Chondrocyte (in vitro differentiated cells): Measurements from ENCODE around the gene MT1B. TPM values are rescaled to one million over a fixed set of nuclear protein-coding genes. Genes with fewer than 3 reads are reported as not detected.
A peak's percentile ranks its signal among the peaks of the same experiment; 100 is the strongest.

Experiments used
- DNase-seq: peaks from one replicate; pipeline ENCODE4 v3.0.0; 2021; ENCODE audit warnings: mixed read lengths, low spot score
- H3K27ac Mint-ChIP-seq: one replicate; pipeline ENCODE4 v1.8.0; 2021; ENCODE audit warnings: mild to moderate bottlenecking, moderate library complexity, mixed read lengths; ENCODE audit not compliant: unreplicated experiment
- H3K27me3 Mint-ChIP-seq: 2 replicates; pipeline ENCODE4 v1.8.0; 2021; ENCODE audit warnings: low read depth, mixed read lengths
- H3K36me3 Mint-ChIP-seq: 2 replicates; pipeline ENCODE4 v1.8.0; 2021; ENCODE audit warnings: low read depth, mixed read lengths
- H3K4me1 Mint-ChIP-seq: 2 replicates; pipeline ENCODE4 v1.8.0; 2021; ENCODE audit warnings: low read depth, mild to moderate bottlenecking, mixed read lengths
- H3K4me3 Mint-ChIP-seq: one replicate; pipeline ENCODE4 v1.8.0; 2021; ENCODE audit warnings: mild to moderate bottlenecking, moderate library complexity, mixed read lengths; ENCODE audit not compliant: unreplicated experiment
- H3K9me3 Mint-ChIP-seq: 2 replicates; pipeline ENCODE4 v1.8.0; 2021; ENCODE audit warnings: low read depth, mixed read lengths
- total RNA-seq: library from RNA; stranded (reverse); gene quantifications from 3 replicates; pipeline ENCODE4 v1.2.1, GENCODE V29; 2021
- TF ChIP-seq, protein P1 (sequence below): fragments of 200-600 bp; sonication (generic); IDR thresholded peaks from 2 replicates; pipeline ENCODE4 v1.5.0; 2021; ENCODE audit warnings: antibody characterized with exemption, mild to moderate bottlenecking, moderate library complexity

The MT1B gene
- total RNA-seq, 1 donor from 2014 or later = not detected

DNA sequence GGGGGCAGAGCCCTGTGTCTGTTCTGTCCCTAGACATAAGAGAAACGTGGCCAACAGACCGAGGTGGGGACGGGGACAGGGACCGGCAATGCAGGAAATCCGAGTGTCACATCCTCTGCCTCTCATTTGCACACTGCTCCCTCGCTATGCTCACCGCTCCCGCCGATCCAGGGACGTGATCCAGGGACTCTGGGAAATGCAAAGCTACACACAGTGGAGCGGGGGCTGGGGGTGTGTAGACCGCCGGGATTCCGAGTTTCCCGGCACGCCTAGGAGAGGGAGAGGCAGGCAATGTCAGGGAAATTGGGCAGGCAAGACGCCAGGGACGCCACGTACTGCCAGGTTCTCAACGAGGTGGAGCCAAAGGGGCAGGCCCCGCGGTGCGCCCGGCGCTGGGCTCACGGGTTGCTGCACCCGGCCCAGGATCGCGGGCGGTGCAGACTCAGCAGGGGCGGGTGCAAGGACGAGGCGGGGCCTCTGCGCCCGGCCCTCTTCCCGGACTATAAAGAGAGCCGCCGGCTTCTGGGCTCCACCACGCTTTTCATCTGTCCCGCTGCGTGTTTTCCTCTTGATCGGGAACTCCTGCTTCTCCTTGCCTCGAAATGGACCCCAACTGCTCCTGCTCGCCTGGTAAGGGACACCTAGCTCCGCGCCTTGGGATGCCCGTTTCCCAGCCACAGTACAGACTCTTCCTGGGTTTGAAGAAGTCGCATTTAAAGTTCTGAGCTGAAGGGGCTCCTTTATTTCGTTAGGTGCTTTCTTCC is 30.4 kb downstream of the MT1B start, which contains the start of gene MT1X:
MT1X (plus strand) TSS at position 532 of the 764 bp plus-strand sequence; CDS start at position 603, 71 bp downstream.
- Mint-ChIP-seq H3K9me3 (peaks cover 9% of the 10 kb centered on the region), H3K4me1 (peaks cover 30% of the 10 kb centered on the region), H3K27me3 (no peaks in the 10 kb centered on the region), H3K4me3 (peak within 1 kb of the TSS; percentile 85), H3K36me3 (peaks cover 5% of the 10 kb centered on the region), H3K27ac (peak within 1 kb of the TSS; percentile 76)
- no peak for DNase-seq
- TF ChIP-seq, protein P1, sequence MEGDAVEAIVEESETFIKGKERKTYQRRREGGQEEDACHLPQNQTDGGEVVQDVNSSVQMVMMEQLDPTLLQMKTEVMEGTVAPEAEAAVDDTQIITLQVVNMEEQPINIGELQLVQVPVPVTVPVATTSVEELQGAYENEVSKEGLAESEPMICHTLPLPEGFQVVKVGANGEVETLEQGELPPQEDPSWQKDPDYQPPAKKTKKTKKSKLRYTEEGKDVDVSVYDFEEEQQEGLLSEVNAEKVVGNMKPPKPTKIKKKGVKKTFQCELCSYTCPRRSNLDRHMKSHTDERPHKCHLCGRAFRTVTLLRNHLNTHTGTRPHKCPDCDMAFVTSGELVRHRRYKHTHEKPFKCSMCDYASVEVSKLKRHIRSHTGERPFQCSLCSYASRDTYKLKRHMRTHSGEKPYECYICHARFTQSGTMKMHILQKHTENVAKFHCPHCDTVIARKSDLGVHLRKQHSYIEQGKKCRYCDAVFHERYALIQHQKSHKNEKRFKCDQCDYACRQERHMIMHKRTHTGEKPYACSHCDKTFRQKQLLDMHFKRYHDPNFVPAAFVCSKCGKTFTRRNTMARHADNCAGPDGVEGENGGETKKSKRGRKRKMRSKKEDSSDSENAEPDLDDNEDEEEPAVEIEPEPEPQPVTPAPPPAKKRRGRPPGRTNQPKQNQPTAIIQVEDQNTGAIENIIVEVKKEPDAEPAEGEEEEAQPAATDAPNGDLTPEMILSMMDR = no peak

DNA sequence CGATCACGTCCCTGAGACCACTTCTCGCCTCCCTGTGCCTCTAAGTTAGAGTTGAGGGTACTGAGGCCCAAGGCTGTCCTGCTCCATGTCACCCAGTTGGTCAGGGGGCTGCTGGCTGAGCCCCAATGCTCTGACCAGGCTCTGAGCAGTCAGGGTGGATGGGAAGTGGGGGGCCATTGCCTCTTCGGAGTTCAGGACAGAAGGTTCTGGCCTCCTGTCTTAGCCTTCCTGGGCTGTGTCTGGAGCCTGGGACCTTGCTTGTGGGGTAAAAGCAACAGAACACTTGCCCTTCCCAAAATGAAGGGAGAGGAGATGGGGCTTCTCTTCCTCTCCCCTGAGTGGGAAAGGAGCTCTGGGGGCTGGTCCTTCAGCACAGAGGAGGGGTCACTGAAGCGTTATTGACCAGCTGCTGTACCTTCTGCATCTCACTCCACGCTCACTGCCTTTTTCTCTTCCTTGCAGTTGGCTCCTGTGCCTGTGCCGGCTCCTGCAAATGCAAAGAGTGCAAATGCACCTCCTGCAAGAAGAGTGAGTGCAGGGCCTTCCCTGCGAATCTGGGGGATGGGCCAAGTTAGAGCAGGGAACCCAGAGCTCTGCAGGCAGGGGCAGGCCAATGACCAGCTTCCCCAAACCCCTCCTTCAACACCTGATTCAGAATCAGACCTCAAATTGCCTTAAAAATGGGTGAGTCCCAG is 31.2 kb downstream of the MT1B start:
- Mint-ChIP-seq H3K27me3 (no peaks in the 10 kb centered on the region), H3K4me3 (peak overlapping the region; percentile 85), H3K4me1 (peaks cover 30% of the 10 kb centered on the region), H3K36me3 (peaks cover 7% of the 10 kb centered on the region), H3K27ac (no peak overlapping the region), H3K9me3 (peaks cover 11% of the 10 kb centered on the region)
- TF ChIP-seq, protein P1 = no peak
- no peak for DNase-seq

DNA sequence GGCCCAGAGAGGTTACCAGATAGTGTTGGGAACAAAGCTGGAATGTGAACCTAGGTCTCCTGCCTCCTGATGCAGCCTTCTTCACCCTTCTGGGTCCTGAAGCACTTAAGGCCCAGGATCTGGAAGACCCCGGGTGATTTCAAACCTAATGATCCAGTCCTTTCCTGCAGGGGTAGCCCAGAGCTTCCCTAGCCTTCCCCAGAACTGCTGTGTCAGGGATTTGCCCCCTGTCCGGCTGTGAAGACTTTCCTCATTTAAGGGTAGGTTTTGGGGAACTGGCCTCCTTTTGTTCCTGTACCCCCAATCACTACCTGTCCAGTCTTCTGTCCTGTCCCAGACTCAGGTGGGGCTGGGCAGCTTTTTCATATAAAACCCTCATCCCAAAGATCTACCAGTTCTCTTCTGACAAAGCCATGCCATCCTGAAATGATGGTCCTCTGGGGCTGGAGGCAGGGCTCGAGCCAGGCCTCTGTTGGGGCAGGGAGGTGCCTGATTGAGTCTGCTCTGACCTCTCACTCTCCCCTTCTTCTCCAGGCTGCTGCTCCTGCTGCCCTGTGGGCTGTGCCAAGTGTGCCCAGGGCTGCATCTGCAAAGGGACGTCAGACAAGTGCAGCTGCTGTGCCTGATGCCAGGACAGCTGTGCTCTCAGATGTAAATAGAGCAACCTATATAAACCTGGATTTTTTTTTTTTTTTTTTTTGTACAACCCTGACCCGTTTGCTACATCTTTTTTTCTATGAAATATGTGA is 31.9 kb downstream of the MT1B start:
- peaks cover 8% of the 10 kb centered on the region for H3K36me3 Mint-ChIP-seq
- H3K9me3 Mint-ChIP-seq = peaks cover 15% of the 10 kb centered on the region
- TF ChIP-seq, protein P1 = no peak
- H3K4me3 Mint-ChIP-seq = peak overlapping the region; percentile 85
- no peak for DNase-seq
- peaks cover 33% of the 10 kb centered on the region for H3K4me1 Mint-ChIP-seq
- no peak overlapping the region for H3K27ac Mint-ChIP-seq
- no peaks in the 10 kb centered on the region for H3K27me3 Mint-ChIP-seq

DNA sequence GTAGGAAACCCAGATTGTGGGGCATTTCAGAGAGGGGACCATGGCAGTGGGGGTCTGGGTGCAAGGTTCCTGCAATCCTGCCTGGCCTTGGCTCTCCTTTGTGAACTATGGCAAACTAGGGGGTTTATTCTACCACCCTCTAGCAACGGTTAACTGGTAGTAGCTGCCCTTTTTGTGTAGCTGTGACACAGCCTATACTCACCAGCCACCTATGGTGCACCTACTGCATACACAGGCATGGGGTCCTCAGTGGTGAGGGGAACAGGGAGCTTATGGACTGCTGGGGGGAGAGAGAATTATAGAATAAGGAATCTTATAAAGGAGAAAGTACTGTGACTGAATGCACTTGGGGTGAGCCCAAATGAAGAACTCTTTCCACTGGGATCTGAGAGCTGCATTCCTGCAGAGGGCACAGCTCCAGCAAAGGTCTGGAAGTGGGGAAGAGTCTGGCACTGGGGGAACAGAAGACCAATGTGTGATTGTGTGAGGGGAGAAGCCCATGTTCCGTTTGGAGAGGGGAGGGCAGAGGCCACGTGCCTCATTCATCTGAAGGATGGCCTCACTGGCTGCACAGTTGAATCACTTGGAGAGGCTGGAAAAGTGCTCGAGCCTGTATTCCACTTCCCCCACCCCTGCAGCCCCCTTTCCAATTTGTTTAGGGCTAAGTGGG is 32.7 kb downstream of the MT1B start:
- H3K9me3 Mint-ChIP-seq = peaks cover 15% of the 10 kb centered on the region
- peaks cover 40% of the 10 kb centered on the region for H3K4me1 Mint-ChIP-seq
- TF ChIP-seq, protein P1 = no peak
- peaks cover 8% of the 10 kb centered on the region for H3K36me3 Mint-ChIP-seq
- no peak overlapping the region for H3K27ac Mint-ChIP-seq
- H3K27me3 Mint-ChIP-seq = no peaks in the 10 kb centered on the region
- DNase-seq = no peak
- no peak overlapping the region for H3K4me3 Mint-ChIP-seq
